ENCODE measurements around the gene CHST10. TPM values are rescaled to one million over a fixed set of nuclear protein-coding genes. Genes with fewer than 3 reads are reported as not detected.
"Not testable (repeated sequence)": the region's sequence is repeated elsewhere in the genome, so short reads cannot be mapped to it uniquely, and the experiment has no call there.

Gene CHST10
- polyA plus RNA-seq, 2 donors, result 0.81 to 1.3 TPM

GRCh38 chr2:100358554-100358953 lies 58.9 kb downstream of the CHST10 start:
- no peaks in the 10 kb centered on the region for H3K4me1 ChIP-seq (ENCODE audit: control insufficient read depth in 2 of 2, insufficient read depth in 2 of 2, low read length in 1 of 2)
- 85 to 91% methylated on average over 2 of the region's 2 CpGs for WGBS, 2 donors
- no peaks in the 10 kb centered on the region for H3K9me3 ChIP-seq (ENCODE audit: control insufficient read depth in 2 of 2, insufficient read depth in 1 of 2, low read depth in 1 of 2, low read length in 1 of 2)
- H3K4me3 ChIP-seq (ENCODE audit: low read depth in 1 of 2, low read length in 2 of 2), result no peak overlapping the region
- H3K27me3 ChIP-seq (ENCODE audit: control insufficient read depth in 1 of 2, insufficient read depth in 2 of 2, low read length in 2 of 2), result no peaks in the 10 kb centered on the region
- no peaks in the 10 kb centered on the region for H3K36me3 ChIP-seq (ENCODE audit: control insufficient read depth in 2 of 2, insufficient read depth in 2 of 2, low read length in 1 of 2)
- H3K27ac ChIP-seq (ENCODE audit: low read depth in 2 of 2, low read length in 1 of 2), result no peak overlapping the region

- no peaks in the 10 kb centered on the region for H3K27me3 ChIP-seq (ENCODE audit: control insufficient read depth in 1 of 2, insufficient read depth in 2 of 2, low read length in 2 of 2)
- H3K4me3 ChIP-seq (ENCODE audit: low read depth in 1 of 2, low read length in 2 of 2), result no peak overlapping the region
- 83 to 93% methylated on average over 7 of the region's 7 CpGs for whole genome bisulfite sequencing, 2 donors
- no peak overlapping the region for H3K27ac ChIP-seq (ENCODE audit: low read depth in 2 of 2, low read length in 1 of 2)
- no peaks in the 10 kb centered on the region for H3K9me3 ChIP-seq (ENCODE audit: control insufficient read depth in 2 of 2, insufficient read depth in 1 of 2, low read depth in 1 of 2, low read length in 1 of 2)
- H3K4me1 ChIP-seq (ENCODE audit: control insufficient read depth in 2 of 2, insufficient read depth in 2 of 2, low read length in 1 of 2), result peaks cover 0 to 3% of the 10 kb centered on the region in 2 donors
- no peaks in the 10 kb centered on the region for H3K36me3 ChIP-seq (ENCODE audit: control insufficient read depth in 2 of 2, insufficient read depth in 2 of 2, low read length in 1 of 2)
These were observed 64.9 kb downstream of the CHST10 start for GRCh38 chr2:100352521-100352920.

- 44 to 59% methylated on average over 13 of the region's 13 CpGs for WGBS, 2 donors
- Histone ChIP-seq H3K4me1 (ENCODE audit: control insufficient read depth in 2 of 2, insufficient read depth in 2 of 2, low read length in 1 of 2) (peaks cover 0 to 3% of the 10 kb centered on the region in 2 donors), H3K9me3 (ENCODE audit: control insufficient read depth in 2 of 2, insufficient read depth in 1 of 2, low read depth in 1 of 2, low read length in 1 of 2) (no peaks in the 10 kb centered on the region), H3K27ac (ENCODE audit: low read depth in 2 of 2, low read length in 1 of 2) (no peak overlapping the region), H3K36me3 (ENCODE audit: control insufficient read depth in 2 of 2, insufficient read depth in 2 of 2, low read length in 1 of 2) (no peaks in the 10 kb centered on the region), H3K4me3 (ENCODE audit: low read depth in 1 of 2, low read length in 2 of 2) (no peak overlapping the region), H3K27me3 (ENCODE audit: control insufficient read depth in 1 of 2, insufficient read depth in 2 of 2, low read length in 2 of 2) (no peaks in the 10 kb centered on the region)
These were observed 66.7 kb downstream of the CHST10 start for GRCh38 chr2:100350661-100351185.

- not testable (repeated sequence) for H3K36me3 ChIP-seq (ENCODE audit: control insufficient read depth in 2 of 2, insufficient read depth in 2 of 2, low read length in 1 of 2); H3K9me3 ChIP-seq (ENCODE audit: control insufficient read depth in 2 of 2, insufficient read depth in 1 of 2, low read depth in 1 of 2, low read length in 1 of 2); H3K4me1 ChIP-seq (ENCODE audit: control insufficient read depth in 2 of 2, insufficient read depth in 2 of 2, low read length in 1 of 2); H3K4me3 ChIP-seq (ENCODE audit: low read depth in 1 of 2, low read length in 2 of 2); H3K27me3 ChIP-seq (ENCODE audit: control insufficient read depth in 1 of 2, insufficient read depth in 2 of 2, low read length in 2 of 2); H3K27ac ChIP-seq (ENCODE audit: low read depth in 2 of 2, low read length in 1 of 2)
- 41 to 42% methylated on average over 1 of the region's 1 CpG for WGBS, 2 donors
These were observed 72.3 kb downstream of the CHST10 start for GRCh38 chr2:100345144-100345543.

- Histone ChIP-seq H3K9me3 (ENCODE audit: control insufficient read depth in 2 of 2, insufficient read depth in 1 of 2, low read depth in 1 of 2, low read length in 1 of 2) (no peaks in the 10 kb centered on the region), H3K36me3 (ENCODE audit: control insufficient read depth in 2 of 2, insufficient read depth in 2 of 2, low read length in 1 of 2) (no peaks in the 10 kb centered on the region), H3K27me3 (ENCODE audit: control insufficient read depth in 1 of 2, insufficient read depth in 2 of 2, low read length in 2 of 2) (no peaks in the 10 kb centered on the region), H3K27ac (ENCODE audit: low read depth in 2 of 2, low read length in 1 of 2) (no peak overlapping the region), H3K4me3 (ENCODE audit: low read depth in 1 of 2, low read length in 2 of 2) (no peak overlapping the region), H3K4me1 (ENCODE audit: control insufficient read depth in 2 of 2, insufficient read depth in 2 of 2, low read length in 1 of 2) (no peaks in the 10 kb centered on the region)
- 61 to 75% methylated on average over 4 of the region's 4 CpGs for WGBS, 2 donors
These were observed 73.0 kb downstream of the CHST10 start for GRCh38 chr2:100344433-100344832.

- not testable (repeated sequence) for H3K4me1 ChIP-seq (ENCODE audit: control insufficient read depth in 2 of 2, insufficient read depth in 2 of 2, low read length in 1 of 2); H3K36me3 ChIP-seq (ENCODE audit: control insufficient read depth in 2 of 2, insufficient read depth in 2 of 2, low read length in 1 of 2); H3K27ac ChIP-seq (ENCODE audit: low read depth in 2 of 2, low read length in 1 of 2); H3K9me3 ChIP-seq (ENCODE audit: control insufficient read depth in 2 of 2, insufficient read depth in 1 of 2, low read depth in 1 of 2, low read length in 1 of 2); H3K27me3 ChIP-seq (ENCODE audit: control insufficient read depth in 1 of 2, insufficient read depth in 2 of 2, low read length in 2 of 2); H3K4me3 ChIP-seq (ENCODE audit: low read depth in 1 of 2, low read length in 2 of 2)
- 95% methylated on average over 2 of the region's 2 CpGs for WGBS, 2 donors
These were observed 75.0 kb downstream of the CHST10 start for GRCh38 chr2:100342466-100342865.

Other genes with a start within 250 kb of the CHST10 start
- gene LONRF2, start 95.2 kb downstream of the CHST10 start, polyA plus RNA-seq, result under 1 TPM; 0.33 to 0.51 TPM
- gene NMS, start 52.8 kb upstream of the CHST10 start, polyA plus RNA-seq, result not detected
- gene PDCL3, start 145.3 kb upstream of the CHST10 start, polyA plus RNA-seq, result 10 to 100 TPM; 22.4 to 35.4 TPM